Neuronal stem cell (in vitro differentiated cells): ENCODE measurements around the gene L3MBTL4.

Experiments used
- DNase-seq: peaks from one replicate; pipeline ENCODE4 v3.0.0-alpha.2; 2013; ENCODE audit warnings: low spot score
- H2AFZ ChIP-seq: one replicate; pipeline ENCODE4 v1.6.1; 2013; ENCODE audit warnings: mild to moderate bottlenecking, low read length, inconsistent platforms
- H2AK5ac ChIP-seq: 2 replicates; pipeline ENCODE4 v1.6.1; 2013; ENCODE audit warnings: low read depth, mild to moderate bottlenecking, inconsistent platforms, low read length, moderate library complexity, mixed read lengths
- H2BK120ac ChIP-seq: 2 replicates; pipeline ENCODE4 v1.6.1; 2013; ENCODE audit warnings: low read depth, mild to moderate bottlenecking, inconsistent platforms, low read length, moderate library complexity, mixed read lengths
- H2BK12ac ChIP-seq: one replicate; pipeline ENCODE4 v1.6.1; 2013; ENCODE audit warnings: low read length, inconsistent platforms
- H2BK15ac ChIP-seq: 2 replicates; pipeline ENCODE4 v1.6.1; 2013; ENCODE audit warnings: mild to moderate bottlenecking, low read length, inconsistent platforms, mixed read lengths
- H2BK5ac ChIP-seq: one replicate; pipeline ENCODE4 v1.6.1; 2013; ENCODE audit warnings: inconsistent platforms, mild to moderate bottlenecking, low read length, moderate library complexity
- H3K14ac ChIP-seq: one replicate; pipeline ENCODE4 v1.6.1; 2013; ENCODE audit warnings: low read length, inconsistent platforms
- H3K18ac ChIP-seq: 2 replicates; pipeline ENCODE4 v1.6.1; 2013; ENCODE audit warnings: low read length, inconsistent platforms
- H3K23ac ChIP-seq: 2 replicates; pipeline ENCODE4 v1.6.1; 2013; ENCODE audit warnings: low read depth, mild to moderate bottlenecking, mixed read lengths, low read length, inconsistent platforms; ENCODE audit not compliant: poor library complexity
- H3K27ac ChIP-seq: replicated peaks from 3 replicates; pipeline ENCODE4 v1.5.1; 2013; ENCODE audit warnings: low read length, inconsistent platforms
- H3K27me3 ChIP-seq, 3 experiments: 2 replicates each; pipeline ENCODE4 v1.6.1; 2013; ENCODE audit warnings: low read length in 3 of 3, mild to moderate bottlenecking in 2 of 3, inconsistent platforms in 1 of 3, low read depth in 1 of 3, mixed read lengths in 1 of 3, moderate library complexity in 1 of 3; ENCODE audit not compliant: control insufficient read depth in 3 of 3, insufficient read depth in 3 of 3
- H3K36me3 ChIP-seq, 2 donors: replicated peaks in 1 of 2; 2 replicates each; pipeline ENCODE4 v1.6.1; 2013; ENCODE audit warnings: low read length in 2 of 2; ENCODE audit not compliant: control insufficient read depth in 2 of 2, insufficient read depth in 2 of 2
- H3K4ac ChIP-seq: 2 replicates; pipeline ENCODE4 v1.6.1; 2013; ENCODE audit warnings: inconsistent platforms, mild to moderate bottlenecking, low read length, moderate library complexity
- H3K4me1 ChIP-seq, 2 donors: 1 replicate in 1 of 2; 2 replicates in 1 of 2; pipeline ENCODE4 v1.6.1; 2013; ENCODE audit warnings: low read length in 2 of 2, low read depth in 1 of 2; ENCODE audit not compliant: control insufficient read depth in 2 of 2, insufficient read depth in 1 of 2
- H3K4me2 ChIP-seq: one replicate; pipeline ENCODE4 v1.6.1; 2013; ENCODE audit warnings: mild to moderate bottlenecking, low read length, inconsistent platforms; ENCODE audit not compliant: insufficient read depth, poor library complexity, severe bottlenecking
- H3K4me3 ChIP-seq, 2 donors: 2 replicates each; pipeline ENCODE4 v1.5.1; 2013; ENCODE audit warnings: low read length in 2 of 2, mild to moderate bottlenecking in 2 of 2, inconsistent platforms in 1 of 2, moderate library complexity in 1 of 2
- H3K79me1 ChIP-seq: one replicate; pipeline ENCODE4 v1.6.1; 2013; ENCODE audit warnings: low read depth, mild to moderate bottlenecking, inconsistent platforms, low read length, moderate library complexity
- H3K9ac ChIP-seq: one replicate; pipeline ENCODE4 v1.6.1; 2013; ENCODE audit warnings: mild to moderate bottlenecking, low read depth, low read length, inconsistent platforms; ENCODE audit not compliant: poor library complexity
- H3K9me3 ChIP-seq, 2 donors: replicated peaks in 1 of 2; 2 replicates each; pipeline versions ENCODE3 to v1.6.1; 2013; ENCODE audit warnings: low read length in 2 of 2, mild to moderate bottlenecking in 2 of 2, inconsistent platforms in 1 of 2, low read depth in 1 of 2, mixed read lengths in 1 of 2, moderate library complexity in 1 of 2; ENCODE audit not compliant: control insufficient read depth in 2 of 2, insufficient read depth in 1 of 2
- H4K8ac ChIP-seq: one replicate; pipeline ENCODE4 v1.6.1; 2013; ENCODE audit warnings: low read depth, mild to moderate bottlenecking, inconsistent platforms, low read length, moderate library complexity
- H4K91ac ChIP-seq: one replicate; pipeline ENCODE4 v1.6.1; 2013; ENCODE audit warnings: low read length, low read depth, mild to moderate bottlenecking, inconsistent platforms; ENCODE audit not compliant: poor library complexity
- WGBS, 2 donors: extraction: QIAGEN DNeasy Blood & Tissue Kit; methylation state at CpG; one replicate each; pipeline ENCODE4 v1.1.7; 2013; ENCODE audit warnings: missing lambda C conversion rate in 2 of 2, mixed read lengths in 1 of 2; ENCODE audit not compliant: insufficient read length in 2 of 2, insufficient replicate concordance in 1 of 2; ENCODE audit errors: extremely low coverage in 2 of 2; 5-methylcytosine and 5-hydroxymethylcytosine counted together

L3MBTL4 gene

GRCh38 chr18:5973099-5973498, 441.6 kb downstream of the L3MBTL4 start:
- Histone ChIP-seq H3K18ac (no peak overlapping the region), H2BK15ac (no peak overlapping the region), H2BK5ac (no peak overlapping the region), H2AFZ (no peak overlapping the region), H3K4me3 (no peak overlapping the region), H3K14ac (no peak overlapping the region), H3K23ac (no peak overlapping the region), H4K91ac (no peak overlapping the region), H3K36me3 (no peaks in the 10 kb centered on the region), H3K4ac (no peak overlapping the region), H3K9me3 (no peaks in the 10 kb centered on the region), H3K27me3 (no peaks in the 10 kb centered on the region), H2AK5ac (no peak overlapping the region), H3K4me2 (no peak overlapping the region), H4K8ac (no peak overlapping the region), H3K4me1 (peaks cover 2 to 11% of the 10 kb centered on the region in 2 donors), H3K79me1 (no peaks in the 10 kb centered on the region), H3K9ac (no peak overlapping the region), H3K27ac (no peak overlapping the region), H2BK12ac (no peak overlapping the region), H2BK120ac (no peak overlapping the region)
- WGBS, 2 donors = no CpG with 5 or more reads among the region's 3 CpGs
- no peak for DNase-seq

GRCh38 chr18:5972298-5972697, 442.4 kb downstream of the L3MBTL4 start:
- Histone ChIP-seq H2BK120ac (no peak overlapping the region), H3K4me3 (no peak overlapping the region), H3K27me3 (no peaks in the 10 kb centered on the region), H3K9me3 (no peaks in the 10 kb centered on the region), H3K9ac (no peak overlapping the region), H2BK5ac (no peak overlapping the region), H3K18ac (no peak overlapping the region), H3K23ac (no peak overlapping the region), H4K91ac (no peak overlapping the region), H4K8ac (no peak overlapping the region), H3K27ac (no peak overlapping the region), H3K14ac (no peak overlapping the region), H3K79me1 (no peaks in the 10 kb centered on the region), H3K36me3 (no peaks in the 10 kb centered on the region), H3K4me2 (no peak overlapping the region), H3K4me1 (peaks cover 2 to 11% of the 10 kb centered on the region in 2 donors), H3K4ac (no peak overlapping the region), H2BK15ac (no peak overlapping the region), H2AFZ (no peak overlapping the region), H2AK5ac (no peak overlapping the region), H2BK12ac (no peak overlapping the region)
- WGBS, 2 donors = no CpG with 5 or more reads among the region's 7 CpGs
- DNase-seq = no peak

- Histone ChIP-seq H3K23ac (no peak overlapping the region), H3K4ac (no peak overlapping the region), H3K4me3 (no peak overlapping the region), H4K8ac (no peak overlapping the region), H3K18ac (no peak overlapping the region), H3K9me3 (no peaks in the 10 kb centered on the region), H3K4me1 (peaks cover 7 to 11% of the 10 kb centered on the region in 2 donors), H3K14ac (no peak overlapping the region), H3K9ac (no peak overlapping the region), H4K91ac (no peak overlapping the region), H2BK120ac (no peak overlapping the region), H2BK5ac (no peak overlapping the region), H2BK12ac (no peak overlapping the region), H3K79me1 (no peaks in the 10 kb centered on the region), H2BK15ac (no peak overlapping the region), H3K4me2 (no peak overlapping the region), H3K36me3 (no peaks in the 10 kb centered on the region), H3K27ac (no peak overlapping the region), H2AK5ac (no peak overlapping the region), H2AFZ (no peak overlapping the region), H3K27me3 (no peaks in the 10 kb centered on the region)
- DNase-seq = no peak
- WGBS, 2 donors = no CpG with 5 or more reads among the region's 3 CpGs
These were observed 444.7 kb downstream of the L3MBTL4 start for GRCh38 chr18:5969989-5970403.

- H3K23ac ChIP-seq = no peak overlapping the region
- no peaks in the 10 kb centered on the region for H3K36me3 ChIP-seq
- H2BK12ac ChIP-seq = no peak overlapping the region
- no peak overlapping the region for H4K8ac ChIP-seq
- H2AFZ ChIP-seq = no peak overlapping the region
- H2AK5ac ChIP-seq = peak overlapping the region; percentile 59
- no peak overlapping the region for H2BK15ac ChIP-seq
- no peaks in the 10 kb centered on the region for H3K27me3 ChIP-seq
- WGBS, 2 donors = no CpG with 5 or more reads among the region's 16 CpGs
- H3K9me3 ChIP-seq = no peaks in the 10 kb centered on the region
- H3K79me1 ChIP-seq = no peaks in the 10 kb centered on the region
- H3K27ac ChIP-seq = no peak overlapping the region
- no peak overlapping the region for H3K4me2 ChIP-seq
- H2BK120ac ChIP-seq = no peak overlapping the region
- no peak overlapping the region for H3K4me3 ChIP-seq
- no peak overlapping the region for H4K91ac ChIP-seq
- peaks cover 7 to 13% of the 10 kb centered on the region in 2 donors for H3K4me1 ChIP-seq
- no peak overlapping the region for H3K4ac ChIP-seq
- H3K18ac ChIP-seq = no peak overlapping the region
- peak overlapping the region; percentile 43 for H3K14ac ChIP-seq
- H2BK5ac ChIP-seq = peak overlapping the region; percentile 13
- no peak overlapping the region for H3K9ac ChIP-seq
- no peak for DNase-seq
These were observed 445.2 kb downstream of the L3MBTL4 start for GRCh38 chr18:5969355-5969988.
